ENCODE results near the gene TRABD2B. TPM values are rescaled to one million over a fixed set of nuclear protein-coding genes. Genes with fewer than 3 reads are reported as not detected.

TRABD2B gene
- total and polyA plus RNA-seq, 2 donors (not counting 3 experiments of a cell fraction or from before 2014, with no cell fraction given) = not detected

DNA sequence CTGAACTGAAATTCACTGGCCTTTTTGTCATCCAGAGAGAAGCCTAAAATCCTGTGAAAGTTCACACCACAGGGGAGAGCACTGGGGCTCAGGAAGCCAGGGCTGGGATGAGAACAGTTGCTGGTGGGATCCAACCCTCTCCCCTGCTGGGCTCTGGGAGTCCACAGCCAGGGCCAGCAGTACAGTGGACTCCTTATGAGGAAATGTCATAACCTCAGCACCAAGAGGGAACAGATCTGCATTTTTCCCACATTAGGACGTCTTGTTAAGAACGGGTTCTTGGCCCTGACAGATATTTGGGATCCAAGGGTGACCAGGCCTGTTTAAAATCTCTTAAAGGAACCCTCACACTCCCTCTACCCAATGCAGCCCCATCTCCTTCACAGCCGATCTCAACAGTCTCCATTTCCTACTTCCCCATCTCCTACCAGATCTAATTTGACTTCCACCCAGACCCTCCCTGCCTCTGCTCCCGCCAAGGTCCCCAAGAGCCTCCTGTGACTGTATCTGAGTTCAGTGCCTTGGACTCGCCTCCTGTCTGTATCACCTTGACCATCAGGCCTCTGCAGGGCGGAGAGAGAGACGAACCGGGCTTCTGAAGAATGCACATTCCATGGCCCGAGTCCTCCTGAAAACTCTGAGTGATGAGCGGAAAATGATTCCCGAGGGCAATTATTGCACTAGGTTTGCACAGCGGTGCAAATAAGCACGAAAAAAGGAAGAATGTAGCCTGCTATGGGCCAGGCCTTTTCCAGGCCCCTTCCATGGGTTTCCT, 159.9 kb downstream of the TRABD2B start:
- H3K27ac ChIP-seq (ENCODE audit: insufficient read depth, low read depth, low read length) = no peak overlapping the region
- no peaks in the 10 kb centered on the region for H3K36me3 ChIP-seq (ENCODE audit: control insufficient read depth in 2 of 2, extremely low read depth in 1 of 2, insufficient read depth in 2 of 2, low read length in 2 of 2)
- no peaks in the 10 kb centered on the region for H3K27me3 ChIP-seq (ENCODE audit: control insufficient read depth in 2 of 2, insufficient read depth in 2 of 2, low read length in 2 of 2)
- ChIA-PET CTCF (no interaction called here), POLR2A (no interaction called here)
- H3K79me2 ChIP-seq (ENCODE audit: control insufficient read depth, insufficient read depth, low read length) = no peaks in the 10 kb centered on the region
- TF ChIP-seq POLR2AphosphoS5 (IDR thresholded peaks at IDR 0.05; ENCODE audit: insufficient read depth, low read depth, low read length) (no peak), EZH2 (IDR thresholded peaks at IDR 0.05; ENCODE audit: borderline replicate concordance, low read depth, low read length, severe bottlenecking) (no peak), MYC (IDR thresholded peaks at IDR 0.05; ENCODE audit: low read depth, low read length) (no peak), GATA2 (IDR thresholded peaks at IDR 0.05; ENCODE audit: insufficient read depth, insufficient read length, low read depth, low read length) (no peak), POLR2A (IDR thresholded peaks at IDR 0.05; ENCODE audit: low read depth, low read length) (no peak), JUN (IDR thresholded peaks at IDR 0.05; ENCODE audit: borderline replicate concordance, insufficient read depth, insufficient read length, low read depth) (no peak), FOS (IDR thresholded peaks at IDR 0.05; ENCODE audit: borderline replicate concordance, insufficient read depth, low read length) (no peak)
- TF ChIP-seq, protein P1, sequence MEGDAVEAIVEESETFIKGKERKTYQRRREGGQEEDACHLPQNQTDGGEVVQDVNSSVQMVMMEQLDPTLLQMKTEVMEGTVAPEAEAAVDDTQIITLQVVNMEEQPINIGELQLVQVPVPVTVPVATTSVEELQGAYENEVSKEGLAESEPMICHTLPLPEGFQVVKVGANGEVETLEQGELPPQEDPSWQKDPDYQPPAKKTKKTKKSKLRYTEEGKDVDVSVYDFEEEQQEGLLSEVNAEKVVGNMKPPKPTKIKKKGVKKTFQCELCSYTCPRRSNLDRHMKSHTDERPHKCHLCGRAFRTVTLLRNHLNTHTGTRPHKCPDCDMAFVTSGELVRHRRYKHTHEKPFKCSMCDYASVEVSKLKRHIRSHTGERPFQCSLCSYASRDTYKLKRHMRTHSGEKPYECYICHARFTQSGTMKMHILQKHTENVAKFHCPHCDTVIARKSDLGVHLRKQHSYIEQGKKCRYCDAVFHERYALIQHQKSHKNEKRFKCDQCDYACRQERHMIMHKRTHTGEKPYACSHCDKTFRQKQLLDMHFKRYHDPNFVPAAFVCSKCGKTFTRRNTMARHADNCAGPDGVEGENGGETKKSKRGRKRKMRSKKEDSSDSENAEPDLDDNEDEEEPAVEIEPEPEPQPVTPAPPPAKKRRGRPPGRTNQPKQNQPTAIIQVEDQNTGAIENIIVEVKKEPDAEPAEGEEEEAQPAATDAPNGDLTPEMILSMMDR (IDR thresholded peaks at IDR 0.05; ENCODE audit: extremely low read depth in 1 of 2, insufficient read depth in 1 of 2, low read depth in 1 of 2, low read length in 2 of 2) = no peak
- TF ChIP-seq, protein P2, sequence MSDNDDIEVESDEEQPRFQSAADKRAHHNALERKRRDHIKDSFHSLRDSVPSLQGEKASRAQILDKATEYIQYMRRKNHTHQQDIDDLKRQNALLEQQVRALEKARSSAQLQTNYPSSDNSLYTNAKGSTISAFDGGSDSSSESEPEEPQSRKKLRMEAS (IDR thresholded peaks at IDR 0.05; ENCODE audit: insufficient read depth, insufficient read length) = no peak
- H3K9me3 ChIP-seq (replicated peaks; ENCODE audit: control insufficient read depth, insufficient read depth, low read length) = no peaks in the 10 kb centered on the region
- FAIRE-seq (no peak), DNase-seq (ENCODE audit: low read depth, low spot score) (no peak)
- H3K4me1 ChIP-seq (ENCODE audit: control insufficient read depth, extremely low read depth, insufficient read depth, low read length) = no peaks in the 10 kb centered on the region
- no peak overlapping the region for H3K9ac ChIP-seq (replicated peaks; ENCODE audit: extremely low read depth, insufficient read depth, low read length)
- dilution Hi-C loops (cut with MboI; ENCODE audit: extremely low pct_ligation_motif_present, low sequenced_read_pairs) (no loop called here), intact Hi-C loops (cut with micrococcal nuclease) (no loop called here)
- no peaks in the 10 kb centered on the region for H3K9me1 ChIP-seq (replicated peaks; ENCODE audit: control insufficient read depth, extremely low read depth, insufficient read depth, low read length)
- H3K4me3 ChIP-seq (replicated peaks in 1 of 3; ENCODE audit: insufficient read depth in 1 of 3, low read depth in 1 of 3, low read length in 3 of 3) = no peak overlapping the region
- H2AFZ ChIP-seq (ENCODE audit: low read depth, low read length) = no peak overlapping the region
- no TSS peak for BruUV-seq (replicated peaks)
- no peaks in the 10 kb centered on the region for H4K20me1 ChIP-seq (replicated peaks; ENCODE audit: control insufficient read depth, extremely low read depth, insufficient read depth, low read length)
- H3K4me2 ChIP-seq (ENCODE audit: insufficient read depth, low read length) = no peak overlapping the region
